Trophoblast cell (in vitro differentiated cells and primary cell): ENCODE data around the gene DEF6.

Experiments used
- DNase-seq, 2 donors: peaks; one replicate each; pipeline ENCODE4 v3.0.0-alpha.2; 2016
- H2AFZ ChIP-seq: 2 replicates; pipeline ENCODE4 v1.6.1; 2013; ENCODE audit warnings: low read length, moderate library complexity, mild to moderate bottlenecking; ENCODE audit not compliant: insufficient read depth, poor library complexity
- H2AK5ac ChIP-seq: 2 replicates; pipeline ENCODE4 v1.6.1; 2013; ENCODE audit warnings: mild to moderate bottlenecking, low read length
- H2BK120ac ChIP-seq: 2 replicates; pipeline ENCODE4 v1.6.1; 2013; ENCODE audit warnings: low read length, mild to moderate bottlenecking, moderate library complexity; ENCODE audit not compliant: insufficient read depth, poor library complexity
- H2BK12ac ChIP-seq: 2 replicates; pipeline ENCODE4 v1.6.1; 2013; ENCODE audit warnings: mild to moderate bottlenecking, low read length, moderate library complexity
- H2BK5ac ChIP-seq: 2 replicates; pipeline ENCODE4 v1.6.1; 2013; ENCODE audit warnings: low read length, low read depth, moderate library complexity, mild to moderate bottlenecking; ENCODE audit not compliant: poor library complexity
- H3K14ac ChIP-seq: 2 replicates; pipeline ENCODE4 v1.6.1; 2013; ENCODE audit warnings: mild to moderate bottlenecking, low read length
- H3K18ac ChIP-seq: 2 replicates; pipeline ENCODE4 v1.6.1; 2013; ENCODE audit warnings: mild to moderate bottlenecking, low read length
- H3K23ac ChIP-seq: 2 replicates; pipeline ENCODE4 v1.6.1; 2013; ENCODE audit warnings: low read length
- H3K27ac ChIP-seq: 2 replicates; pipeline ENCODE4 v1.5.1; 2013; ENCODE audit warnings: low read depth, mild to moderate bottlenecking, inconsistent platforms, low read length, moderate library complexity
- H3K27me3 ChIP-seq: 2 replicates; pipeline ENCODE4 v1.6.1; 2013; ENCODE audit warnings: inconsistent platforms, mild to moderate bottlenecking, low read length, moderate library complexity; ENCODE audit not compliant: insufficient read depth
- H3K36me3 ChIP-seq, 2 experiments: 1 replicate in 1 of 2; 2 replicates in 1 of 2; pipeline ENCODE4 v1.6.1; 2013; ENCODE audit warnings: low read length in 2 of 2, mild to moderate bottlenecking in 2 of 2, moderate library complexity in 1 of 2; ENCODE audit not compliant: insufficient read depth in 2 of 2, control insufficient read depth in 1 of 2
- H3K4ac ChIP-seq: 2 replicates; pipeline ENCODE4 v1.6.1; 2013; ENCODE audit warnings: low read depth, mild to moderate bottlenecking, low read length, moderate library complexity
- H3K4me1 ChIP-seq, 2 experiments: 1 replicate in 1 of 2; 2 replicates in 1 of 2; pipeline ENCODE4 v1.6.1; 2013; ENCODE audit warnings: low read length in 2 of 2, mild to moderate bottlenecking in 2 of 2, moderate library complexity in 1 of 2; ENCODE audit not compliant: insufficient read depth in 2 of 2, control insufficient read depth in 1 of 2
- H3K4me2 ChIP-seq: 2 replicates; pipeline ENCODE4 v1.6.1; 2013; ENCODE audit warnings: inconsistent platforms, mild to moderate bottlenecking, low read length, moderate library complexity
- H3K4me3 ChIP-seq: 2 replicates; pipeline ENCODE4 v1.5.1; 2013; ENCODE audit warnings: mild to moderate bottlenecking, low read depth, low read length, inconsistent platforms
- H3K79me1 ChIP-seq: one replicate; pipeline ENCODE4 v1.6.1; 2013; ENCODE audit warnings: low read length
- H3K79me2 ChIP-seq: 2 replicates; pipeline ENCODE4 v1.6.1; 2013; ENCODE audit warnings: low read length, mild to moderate bottlenecking; ENCODE audit not compliant: control insufficient read depth, insufficient read depth, poor library complexity
- H3K9ac ChIP-seq: 2 replicates; pipeline ENCODE4 v1.6.1; 2013; ENCODE audit warnings: mild to moderate bottlenecking, low read length
- H3K9me3 ChIP-seq: 2 replicates; pipeline ENCODE4 v1.6.1; 2013; ENCODE audit warnings: low read depth, mild to moderate bottlenecking, control low read depth, inconsistent platforms, low read length; ENCODE audit not compliant: insufficient read depth
- H4K12ac ChIP-seq: 2 replicates; pipeline ENCODE4 v1.6.1; 2013; ENCODE audit warnings: low read depth, mild to moderate bottlenecking, low read length, moderate library complexity
- H4K8ac ChIP-seq: 2 replicates; pipeline ENCODE4 v1.6.1; 2013; ENCODE audit warnings: low read depth, mild to moderate bottlenecking, low read length, moderate library complexity
- H4K91ac ChIP-seq: one replicate; pipeline ENCODE4 v1.6.1; 2013; ENCODE audit warnings: low read depth, mild to moderate bottlenecking, low read length, moderate library complexity
- WGBS: extraction: QIAGEN DNeasy Blood & Tissue Kit; methylation state at CpG from one replicate; pipeline ENCODE4 v1.1.7; 2013; ENCODE audit warnings: missing lambda C conversion rate; ENCODE audit not compliant: insufficient read length, insufficient coverage; ENCODE audit errors: extremely low coverage; 5-methylcytosine and 5-hydroxymethylcytosine counted together

Gene DEF6

DNA sequence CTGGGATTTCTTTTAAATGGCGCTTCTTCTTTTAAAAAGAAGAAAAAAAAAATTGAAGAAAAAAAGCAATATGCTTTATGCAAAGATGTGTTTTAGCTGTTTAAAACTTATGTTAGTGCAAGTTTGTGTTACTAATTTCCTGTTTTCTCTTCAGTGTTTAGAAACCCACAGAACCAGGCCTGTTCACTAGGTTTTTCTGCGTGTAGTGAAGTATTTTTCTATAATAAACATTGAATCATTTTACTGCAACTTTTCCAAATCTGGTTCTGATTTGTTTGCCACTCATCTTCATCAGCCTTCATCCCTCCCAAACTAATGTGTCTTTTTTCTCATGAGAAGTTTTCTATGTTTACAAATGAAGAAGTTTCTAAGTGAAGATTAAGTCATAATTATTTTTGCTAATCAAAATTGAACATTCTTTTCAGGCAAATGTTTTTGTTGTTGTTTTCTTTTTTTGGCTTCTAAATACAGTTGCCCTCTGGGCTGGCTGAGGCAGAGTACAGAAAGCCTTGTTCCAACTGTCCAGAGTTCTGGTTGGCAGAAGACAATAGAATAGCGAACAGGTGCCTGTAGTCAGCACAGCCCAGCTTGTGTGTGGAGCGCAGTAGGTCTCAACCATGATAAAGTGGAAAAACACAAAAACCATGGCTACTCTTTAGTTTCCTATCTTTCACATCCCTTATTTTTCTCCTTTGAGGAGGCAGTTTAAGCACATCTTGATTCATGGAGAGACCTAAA lies 23.6 kb upstream of the DEF6 start:
- Histone ChIP-seq H4K8ac (no peak overlapping the region), H3K79me1 (no peaks in the 10 kb centered on the region), H3K4me2 (no peak overlapping the region), H4K12ac (no peak overlapping the region), H4K91ac (no peak overlapping the region), H3K36me3 (no peaks in the 10 kb centered on the region), H3K18ac (no peak overlapping the region), H3K4ac (no peak overlapping the region), H2BK120ac (no peak overlapping the region), H2BK12ac (no peak overlapping the region), H3K4me1 (no peaks in the 10 kb centered on the region), H3K9me3 (no peaks in the 10 kb centered on the region), H2AK5ac (no peak overlapping the region), H3K4me3 (no peak overlapping the region), H3K9ac (no peak overlapping the region), H3K79me2 (no peaks in the 10 kb centered on the region), H2AFZ (no peak overlapping the region), H3K23ac (no peak overlapping the region), H3K27me3 (no peaks in the 10 kb centered on the region), H3K14ac (no peak overlapping the region), H2BK5ac (no peak overlapping the region), H3K27ac (no peak overlapping the region)
- DNase-seq, result no peak
- no CpG with 5 or more reads among the region's 4 CpGs for WGBS

GRCh38 chr6:35275744-35276260 lies 21.8 kb upstream of the DEF6 start:
- Histone ChIP-seq H3K27ac (no peak overlapping the region), H2BK120ac (no peak overlapping the region), H3K36me3 (no peaks in the 10 kb centered on the region), H2BK12ac (no peak overlapping the region), H4K91ac (no peak overlapping the region), H3K9ac (no peak overlapping the region), H3K79me2 (no peaks in the 10 kb centered on the region), H3K18ac (no peak overlapping the region), H3K79me1 (no peaks in the 10 kb centered on the region), H3K4me2 (no peak overlapping the region), H3K9me3 (no peaks in the 10 kb centered on the region), H4K8ac (no peak overlapping the region), H3K4me3 (no peak overlapping the region), H3K4me1 (no peaks in the 10 kb centered on the region), H3K23ac (no peak overlapping the region), H3K14ac (no peak overlapping the region), H2BK5ac (no peak overlapping the region), H2AK5ac (no peak overlapping the region), H3K27me3 (no peaks in the 10 kb centered on the region), H3K4ac (no peak overlapping the region), H2AFZ (no peak overlapping the region), H4K12ac (no peak overlapping the region)
- DNase-seq, result no peak
- no CpG with 5 or more reads among the region's 4 CpGs for WGBS

DNA sequence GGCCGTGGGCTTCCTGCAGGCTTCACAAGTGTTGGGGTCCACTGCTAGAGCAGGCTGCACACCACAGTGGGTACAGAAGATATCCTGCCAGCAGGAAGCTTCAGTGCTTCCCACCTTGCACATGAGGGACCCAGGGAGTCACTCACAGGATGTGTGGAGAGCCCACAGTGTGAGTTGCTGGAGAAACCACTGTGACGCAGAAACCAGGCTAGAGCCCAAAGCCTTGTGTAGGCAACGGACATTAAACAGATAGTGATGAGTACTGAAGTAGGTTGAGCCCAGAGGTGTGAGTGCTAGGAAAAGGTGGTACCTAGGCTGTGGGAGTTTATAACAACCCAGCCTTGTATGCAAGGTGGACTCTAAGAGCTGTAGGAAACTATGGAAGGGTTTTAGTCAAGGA lies 18.9 kb upstream of the DEF6 start:
- Histone ChIP-seq H3K4me2 (no peak overlapping the region), H2AFZ (no peak overlapping the region), H3K79me2 (no peaks in the 10 kb centered on the region), H3K14ac (no peak overlapping the region), H3K9me3 (no peaks in the 10 kb centered on the region), H3K4ac (no peak overlapping the region), H3K36me3 (peaks cover 0 to 9% of the 10 kb centered on the region in 2 experiments), H2BK120ac (no peak overlapping the region), H3K23ac (no peak overlapping the region), H4K12ac (no peak overlapping the region), H3K4me3 (no peak overlapping the region), H3K27ac (no peak overlapping the region), H2BK5ac (no peak overlapping the region), H2AK5ac (no peak overlapping the region), H3K18ac (no peak overlapping the region), H2BK12ac (no peak overlapping the region), H3K9ac (no peak overlapping the region), H4K8ac (no peak overlapping the region), H3K27me3 (no peaks in the 10 kb centered on the region), H3K4me1 (no peaks in the 10 kb centered on the region), H4K91ac (no peak overlapping the region), H3K79me1 (no peaks in the 10 kb centered on the region)
- WGBS, result no CpG with 5 or more reads among the region's 3 CpGs
- no peak for DNase-seq

- Histone ChIP-seq H4K12ac (no peak overlapping the region), H4K8ac (no peak overlapping the region), H3K4me2 (no peak overlapping the region), H2BK120ac (no peak overlapping the region), H3K9me3 (no peaks in the 10 kb centered on the region), H2BK12ac (no peak overlapping the region), H3K9ac (no peak overlapping the region), H3K18ac (no peak overlapping the region), H3K36me3 (peaks cover 2 to 11% of the 10 kb centered on the region in 2 experiments), H3K23ac (no peak overlapping the region), H3K79me2 (no peaks in the 10 kb centered on the region), H2BK5ac (no peak overlapping the region), H3K79me1 (no peaks in the 10 kb centered on the region), H3K4ac (no peak overlapping the region), H3K4me3 (no peak overlapping the region), H2AK5ac (no peak overlapping the region), H4K91ac (no peak overlapping the region), H3K14ac (no peak overlapping the region), H3K4me1 (no peaks in the 10 kb centered on the region), H2AFZ (no peak overlapping the region), H3K27ac (no peak overlapping the region), H3K27me3 (no peaks in the 10 kb centered on the region)
- no CpG with 5 or more reads among the region's 4 CpGs for WGBS
- DNase-seq, result no peak
Observed at GRCh38 chr6:35280903-35281302, 16.7 kb upstream of the DEF6 start.
